Breast epithelium (tissue), 4 donors: Measurements from ENCODE around the gene RHEX. TPM values are rescaled to one million over a fixed set of nuclear protein-coding genes. Genes with fewer than 3 reads are reported as not detected.

ENCODE experiments used
- DNase-seq, 2 donors: peaks; one replicate each; pipeline ENCODE4 v3.0.0-alpha.2; 2019; ENCODE audit warnings: low spot score in 2 of 2
- H3K27ac ChIP-seq, 2 donors: fragments of 200-600 bp; sonication (generic) in 1 of 2; one replicate each; pipeline ENCODE4 v1.5.1; 2016 to 2019; ENCODE audit warnings: mild to moderate bottlenecking in 1 of 2
- H3K27me3 ChIP-seq, 2 donors: fragments of 200-600 bp; sonication (generic) in 1 of 2; one replicate each; pipeline versions ENCODE4 v1.5.1 to v1.6.0; 2017 to 2019; ENCODE audit warnings: control low read depth in 1 of 2, mild to moderate bottlenecking in 1 of 2
- H3K36me3 ChIP-seq: fragments of 200-600 bp; one replicate; pipeline ENCODE4 v1.5.1; 2019
- H3K4me1 ChIP-seq, 2 donors: fragments of 200-600 bp; sonication (generic); one replicate each; pipeline ENCODE4 v1.5.1; 2016 to 2019; ENCODE audit warnings: control low read depth in 1 of 2
- H3K4me3 ChIP-seq, 3 donors: fragments of 200-600 bp; sonication (generic); 1 replicate in 2 of 3; 2 replicates in 1 of 3; pipeline ENCODE4 v1.5.1; 2016 to 2019; ENCODE audit warnings: mild to moderate bottlenecking in 3 of 3, moderate library complexity in 2 of 3
- H3K9me3 ChIP-seq, 2 donors: fragments of 200-600 bp; sonication (generic) in 1 of 2; one replicate each; pipeline ENCODE4 v1.5.1; 2016 to 2019; ENCODE audit warnings: control low read depth in 1 of 2
- CTCF ChIP-seq, 3 donors: fragments of 450-650 bp; IDR thresholded peaks; one replicate each; pipeline ENCODE4 v1.5.1; 2016 to 2017; ENCODE audit warnings: antibody characterized with exemption in 3 of 3, mild to moderate bottlenecking in 3 of 3, moderate library complexity in 3 of 3
- POLR2A ChIP-seq: fragments of 450-650 bp; IDR thresholded peaks from one replicate; pipeline ENCODE4 v1.6.1; 2016; ENCODE audit warnings: antibody characterized with exemption, mild to moderate bottlenecking, moderate library complexity
- POLR2AphosphoS5 ChIP-seq, 3 donors: sonication (generic); formaldehyde crosslinking; IDR thresholded peaks; one replicate each; pipeline ENCODE4 v1.6.1; 2017; ENCODE audit warnings: antibody characterized with exemption in 3 of 3
- intact Hi-C: fragments of 100-400 bp; cut with DNase I; formaldehyde crosslinking; loops from one replicate; pipeline ENCODE4 v1.15.1; 2023; ENCODE audit warnings: low total_unique reads
- total RNA-seq, 3 donors: library from RNA; depleted of rRNA; stranded (reverse); fragments of >200 nt; gene quantifications; one replicate each; pipeline ENCODE4 v1.1.0, GENCODE V29; 2016

The RHEX gene
- total RNA-seq, 3 donors from 2014 or later: 0.98 to 20.6 (median 4.4) TPM

- H3K9me3 ChIP-seq: no peaks in the 10 kb centered on the region
- no peak for DNase-seq
- intact Hi-C loops: no loop called here
- no peaks in the 10 kb centered on the region for H3K36me3 ChIP-seq
- TF ChIP-seq CTCF (IDR thresholded peaks at IDR 0.05): no peak
- no peak for TF ChIP-seq POLR2A
- TF ChIP-seq POLR2AphosphoS5 (IDR thresholded peaks at IDR 0.05): no peak
- H3K4me3 ChIP-seq: no peak overlapping the region
- H3K4me1 ChIP-seq: no peaks in the 10 kb centered on the region
- no peak overlapping the region for H3K27ac ChIP-seq
- H3K27me3 ChIP-seq: no peaks in the 10 kb centered on the region
Observed at GRCh38 chr1:206065547-206066145, 12.7 kb downstream of the RHEX start.

GRCh38 chr1:206066479-206067171 lies 13.7 kb downstream of the RHEX start:
- intact Hi-C loops: no loop called here
- Histone ChIP-seq H3K36me3 (no peaks in the 10 kb centered on the region), H3K4me1 (no peaks in the 10 kb centered on the region), H3K9me3 (no peaks in the 10 kb centered on the region), H3K27ac (no peak overlapping the region), H3K27me3 (no peaks in the 10 kb centered on the region), H3K4me3 (no peak overlapping the region)
- TF ChIP-seq CTCF (IDR thresholded peaks at IDR 0.05) (no peak), POLR2AphosphoS5 (IDR thresholded peaks at IDR 0.05) (no peak), POLR2A (no peak)
- DNase-seq: no peak

GRCh38 chr1:206067486-206068227 lies 14.7 kb downstream of the RHEX start:
- Histone ChIP-seq H3K4me3 (no peak overlapping the region), H3K9me3 (no peaks in the 10 kb centered on the region), H3K27me3 (no peaks in the 10 kb centered on the region), H3K27ac (no peak overlapping the region), H3K36me3 (no peaks in the 10 kb centered on the region), H3K4me1 (no peaks in the 10 kb centered on the region)
- no peak for DNase-seq
- intact Hi-C loops: no loop called here
- TF ChIP-seq CTCF (IDR thresholded peaks at IDR 0.05) (no peak), POLR2AphosphoS5 (IDR thresholded peaks at IDR 0.05) (no peak), POLR2A (no peak)

GRCh38 chr1:206068314-206068713 lies 15.3 kb downstream of the RHEX start:
- no peak for DNase-seq
- Histone ChIP-seq H3K4me1 (no peaks in the 10 kb centered on the region), H3K27me3 (no peaks in the 10 kb centered on the region), H3K36me3 (no peaks in the 10 kb centered on the region), H3K4me3 (no peak overlapping the region), H3K27ac (no peak overlapping the region), H3K9me3 (no peaks in the 10 kb centered on the region)
- TF ChIP-seq POLR2AphosphoS5 (IDR thresholded peaks at IDR 0.05) (no peak), CTCF (IDR thresholded peaks at IDR 0.05) (no peak), POLR2A (no peak)
- intact Hi-C loops: no loop called here
